ENCODE data around the gene MRPL50. TPM values are rescaled to one million over a fixed set of nuclear protein-coding genes. Genes with fewer than 3 reads are reported as not detected.

MRPL50 gene
- total and polyA plus RNA-seq, 2 donors (not counting 1 experiment from before 2014, with no cell fraction given) = 4.0 to 18.0 TPM

DNA sequence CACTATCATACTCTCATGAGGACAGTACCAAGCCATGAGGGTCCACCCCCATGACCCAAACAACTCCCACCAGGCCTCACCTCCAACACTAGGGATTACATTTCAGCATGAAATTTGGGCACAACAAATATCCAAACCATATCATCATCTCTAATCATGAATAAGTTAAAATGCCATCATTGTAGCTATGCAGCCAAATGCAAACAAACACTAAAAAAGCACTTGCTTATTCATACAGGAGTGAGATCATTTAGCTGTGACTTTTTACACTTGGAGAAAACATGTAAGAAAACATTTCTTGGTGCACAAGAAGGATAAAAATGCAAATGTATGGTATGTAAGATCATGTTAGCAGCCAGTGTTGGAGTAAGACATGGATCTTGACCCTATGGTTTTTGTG, 37.8 kb downstream of the MRPL50 start:
- Mint-ChIP-seq H3K27me3 (peaks cover 11% of the 10 kb centered on the region), H3K27ac (no peak overlapping the region), H3K4me3 (no peak overlapping the region), H3K9me3 (ENCODE audit: insufficient read depth) (no peaks in the 10 kb centered on the region), H3K4me1 (no peaks in the 10 kb centered on the region)
- Histone ChIP-seq H3K27ac (ENCODE audit: low read length in 2 of 2) (no peak overlapping the region), H3K4me1 (ENCODE audit: control insufficient read depth in 2 of 2, insufficient read depth in 2 of 2, low read length in 2 of 2) (no peaks in the 10 kb centered on the region), H3K36me3 (replicated peaks in 1 of 2; ENCODE audit: control extremely low read depth in 1 of 2, control insufficient read depth in 1 of 2, extremely low read depth in 1 of 2, insufficient read depth in 2 of 2, low read length in 1 of 2) (no peaks in the 10 kb centered on the region), H2AFZ (ENCODE audit: insufficient read depth, low read depth, low read length, poor library complexity, severe bottlenecking) (no peak overlapping the region), H4K20me1 (ENCODE audit: control insufficient read depth, insufficient read depth, low read length, poor library complexity, severe bottlenecking) (no peaks in the 10 kb centered on the region), H3K9me3 (ENCODE audit: control extremely low read depth in 1 of 3, control insufficient read depth in 2 of 3, insufficient read depth in 1 of 3, low read length in 2 of 3) (peaks cover 0 to 2% (median 0%) of the 10 kb centered on the region in 3 donors), H3K4me3 (ENCODE audit: control extremely low read depth in 1 of 5, extremely low read depth in 1 of 5, insufficient read depth in 1 of 5, low read depth in 2 of 5, low read length in 4 of 5) (no peak overlapping the region), H3K79me2 (ENCODE audit: control insufficient read depth, insufficient read depth, low read length) (no peaks in the 10 kb centered on the region), H3K9ac (ENCODE audit: low read length) (no peak overlapping the region), H3K4me2 (replicated peaks; ENCODE audit: low read depth, low read length, poor library complexity, severe bottlenecking) (no peak overlapping the region), H3K27me3 (replicated peaks in 1 of 4; ENCODE audit: control extremely low read depth in 1 of 4, control insufficient read depth in 3 of 4, insufficient read depth in 4 of 4, low read length in 3 of 4) (peaks cover 0 to 4% (median 0%) of the 10 kb centered on the region in 4 experiments)
- intact Hi-C loops (cut with micrococcal nuclease) = no loop called here
- POLR2A ChIA-PET = no interaction called here
- ATAC-seq (ENCODE audit: low read depth) (no peak), DNase-seq (no peak)
- TF ChIP-seq, protein P1, sequence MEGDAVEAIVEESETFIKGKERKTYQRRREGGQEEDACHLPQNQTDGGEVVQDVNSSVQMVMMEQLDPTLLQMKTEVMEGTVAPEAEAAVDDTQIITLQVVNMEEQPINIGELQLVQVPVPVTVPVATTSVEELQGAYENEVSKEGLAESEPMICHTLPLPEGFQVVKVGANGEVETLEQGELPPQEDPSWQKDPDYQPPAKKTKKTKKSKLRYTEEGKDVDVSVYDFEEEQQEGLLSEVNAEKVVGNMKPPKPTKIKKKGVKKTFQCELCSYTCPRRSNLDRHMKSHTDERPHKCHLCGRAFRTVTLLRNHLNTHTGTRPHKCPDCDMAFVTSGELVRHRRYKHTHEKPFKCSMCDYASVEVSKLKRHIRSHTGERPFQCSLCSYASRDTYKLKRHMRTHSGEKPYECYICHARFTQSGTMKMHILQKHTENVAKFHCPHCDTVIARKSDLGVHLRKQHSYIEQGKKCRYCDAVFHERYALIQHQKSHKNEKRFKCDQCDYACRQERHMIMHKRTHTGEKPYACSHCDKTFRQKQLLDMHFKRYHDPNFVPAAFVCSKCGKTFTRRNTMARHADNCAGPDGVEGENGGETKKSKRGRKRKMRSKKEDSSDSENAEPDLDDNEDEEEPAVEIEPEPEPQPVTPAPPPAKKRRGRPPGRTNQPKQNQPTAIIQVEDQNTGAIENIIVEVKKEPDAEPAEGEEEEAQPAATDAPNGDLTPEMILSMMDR (IDR thresholded peaks at IDR 0.05) = no peak
- no peak for TF ChIP-seq EZH2 (IDR thresholded peaks at IDR 0.05; ENCODE audit: borderline replicate concordance, insufficient read depth, low read depth, low read length, poor library complexity, severe bottlenecking)
- CTCF ChIA-PET = no interaction called here

DNA sequence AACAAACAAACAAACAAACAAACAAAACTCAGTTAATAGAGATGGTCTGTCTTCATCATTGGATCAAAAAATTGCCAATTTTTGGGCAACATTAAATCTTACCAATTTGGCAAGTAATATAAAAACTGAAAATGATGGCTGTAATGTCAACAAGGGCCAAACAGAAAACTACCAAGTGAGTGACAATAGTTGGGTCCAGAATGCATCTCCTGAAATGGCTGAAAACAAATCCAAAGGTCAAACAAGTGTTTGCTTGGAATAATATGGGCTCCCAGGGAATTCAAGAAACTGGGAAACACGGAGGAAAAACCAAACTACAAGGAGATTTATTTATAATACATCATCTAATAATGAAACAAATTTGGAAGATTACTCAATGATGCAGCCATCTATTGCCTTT, 38.7 kb downstream of the MRPL50 start:
- ChIA-PET POLR2A (no interaction called here), CTCF (no interaction called here)
- no peaks in the 10 kb centered on the region for H4K20me1 ChIP-seq (ENCODE audit: control insufficient read depth, insufficient read depth, low read length, poor library complexity, severe bottlenecking)
- no peak overlapping the region for H3K27ac Mint-ChIP-seq
- no peaks in the 10 kb centered on the region for H3K36me3 ChIP-seq (replicated peaks in 1 of 2; ENCODE audit: control extremely low read depth in 1 of 2, control insufficient read depth in 1 of 2, extremely low read depth in 1 of 2, insufficient read depth in 2 of 2, low read length in 1 of 2)
- H2AFZ ChIP-seq (ENCODE audit: insufficient read depth, low read depth, low read length, poor library complexity, severe bottlenecking) = no peak overlapping the region
- no peak for TF ChIP-seq EZH2 (IDR thresholded peaks at IDR 0.05; ENCODE audit: borderline replicate concordance, insufficient read depth, low read depth, low read length, poor library complexity, severe bottlenecking)
- TF ChIP-seq, protein P1 (IDR thresholded peaks at IDR 0.05) = no peak
- DNase-seq (no peak), ATAC-seq (ENCODE audit: low read depth) (no peak)
- no CpG with 5 or more reads among the region's 1 CpG for WGBS (ENCODE audit: insufficient coverage)
- H3K4me3 Mint-ChIP-seq = no peak overlapping the region
- H3K4me2 ChIP-seq (replicated peaks; ENCODE audit: low read depth, low read length, poor library complexity, severe bottlenecking) = no peak overlapping the region
- H3K4me1 ChIP-seq (ENCODE audit: control insufficient read depth in 2 of 2, insufficient read depth in 2 of 2, low read length in 2 of 2) = no peaks in the 10 kb centered on the region
- no peaks in the 10 kb centered on the region for H3K9me3 Mint-ChIP-seq (ENCODE audit: insufficient read depth)
- no peaks in the 10 kb centered on the region for H3K4me1 Mint-ChIP-seq
- H3K27me3 ChIP-seq (replicated peaks in 1 of 4; ENCODE audit: control extremely low read depth in 1 of 4, control insufficient read depth in 3 of 4, insufficient read depth in 4 of 4, low read length in 3 of 4) = peaks cover 0 to 4% (median 0%) of the 10 kb centered on the region in 4 experiments
- peaks cover 11% of the 10 kb centered on the region for H3K27me3 Mint-ChIP-seq
- intact Hi-C loops (cut with micrococcal nuclease) = no loop called here
- H3K9ac ChIP-seq (ENCODE audit: low read length) = no peak overlapping the region
- no peak overlapping the region for H3K27ac ChIP-seq (ENCODE audit: low read length in 2 of 2)
- peaks cover 0 to 2% (median 0%) of the 10 kb centered on the region in 3 donors for H3K9me3 ChIP-seq (ENCODE audit: control extremely low read depth in 1 of 3, control insufficient read depth in 2 of 3, insufficient read depth in 1 of 3, low read length in 2 of 3)
- H3K79me2 ChIP-seq (ENCODE audit: control insufficient read depth, insufficient read depth, low read length) = no peaks in the 10 kb centered on the region
- no peak overlapping the region for H3K4me3 ChIP-seq (ENCODE audit: control extremely low read depth in 1 of 5, extremely low read depth in 1 of 5, insufficient read depth in 1 of 5, low read depth in 2 of 5, low read length in 4 of 5)

Measured in B cell (primary cell).